Fibroblast of mammary gland (primary cell): ENCODE data around the gene CATSPER4.
A peak's percentile ranks its signal among the peaks of the same experiment; 100 is the strongest.

ENCODE experiments used
- DNase-seq: peaks from one replicate; pipeline ENCODE4 v3.0.0-alpha.2; 2010; ENCODE audit warnings: low read depth
- H3K4me3 ChIP-seq: 2 replicates; pipeline ENCODE4 v1.5.1; 2011; ENCODE audit warnings: low read depth, mild to moderate bottlenecking, low read length, moderate library complexity; ENCODE audit not compliant: control insufficient read depth
- TF ChIP-seq, protein P1 (sequence below): conservative IDR thresholded peaks from 2 replicates; pipeline ENCODE4 v1.5.1; 2011; ENCODE audit warnings: low read depth, low read length, inconsistent platforms; ENCODE audit not compliant: control insufficient read depth, insufficient read depth

CATSPER4 gene

GRCh38 chr1:26164861-26165842, 25.2 kb upstream of the CATSPER4 start:
- H3K4me3 ChIP-seq, result no peak overlapping the region
- no peak for DNase-seq
- TF ChIP-seq, protein P1, sequence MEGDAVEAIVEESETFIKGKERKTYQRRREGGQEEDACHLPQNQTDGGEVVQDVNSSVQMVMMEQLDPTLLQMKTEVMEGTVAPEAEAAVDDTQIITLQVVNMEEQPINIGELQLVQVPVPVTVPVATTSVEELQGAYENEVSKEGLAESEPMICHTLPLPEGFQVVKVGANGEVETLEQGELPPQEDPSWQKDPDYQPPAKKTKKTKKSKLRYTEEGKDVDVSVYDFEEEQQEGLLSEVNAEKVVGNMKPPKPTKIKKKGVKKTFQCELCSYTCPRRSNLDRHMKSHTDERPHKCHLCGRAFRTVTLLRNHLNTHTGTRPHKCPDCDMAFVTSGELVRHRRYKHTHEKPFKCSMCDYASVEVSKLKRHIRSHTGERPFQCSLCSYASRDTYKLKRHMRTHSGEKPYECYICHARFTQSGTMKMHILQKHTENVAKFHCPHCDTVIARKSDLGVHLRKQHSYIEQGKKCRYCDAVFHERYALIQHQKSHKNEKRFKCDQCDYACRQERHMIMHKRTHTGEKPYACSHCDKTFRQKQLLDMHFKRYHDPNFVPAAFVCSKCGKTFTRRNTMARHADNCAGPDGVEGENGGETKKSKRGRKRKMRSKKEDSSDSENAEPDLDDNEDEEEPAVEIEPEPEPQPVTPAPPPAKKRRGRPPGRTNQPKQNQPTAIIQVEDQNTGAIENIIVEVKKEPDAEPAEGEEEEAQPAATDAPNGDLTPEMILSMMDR, result no peak

DNA sequence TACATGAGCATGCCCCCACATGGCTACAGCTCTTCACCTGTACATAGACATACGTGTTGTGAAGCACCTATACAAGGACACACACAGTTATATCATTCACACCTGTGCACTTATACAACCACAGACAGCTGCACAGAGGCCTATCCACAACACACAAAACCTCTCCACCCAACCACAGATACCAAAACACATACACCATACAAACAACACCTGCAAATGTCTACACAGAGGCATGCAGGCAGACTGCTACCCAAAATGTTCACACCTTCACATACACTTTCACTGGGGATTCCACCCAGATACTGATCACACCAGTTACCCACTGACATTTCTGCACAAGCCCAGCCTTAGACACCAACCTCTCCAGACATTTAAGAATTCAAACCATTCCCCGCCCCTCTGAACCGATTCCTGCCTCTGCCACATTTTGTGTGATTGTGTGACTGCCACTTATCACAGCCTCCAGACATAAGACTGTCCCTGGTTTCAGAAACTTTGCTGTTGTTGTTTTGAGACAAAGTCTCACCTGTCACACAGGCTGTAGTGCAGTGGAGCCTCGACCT, 23.6 kb upstream of the CATSPER4 start:
- no peak overlapping the region for H3K4me3 ChIP-seq
- no peak for DNase-seq
- TF ChIP-seq, protein P1, result no peak

GRCh38 chr1:26168410-26169197, 21.8 kb upstream of the CATSPER4 start, which contains the start of gene C1orf232:
TSS of gene C1orf232 (minus strand) at chr1:26168963. CDS start at chr1:26168499, 464 bp downstream.
- H3K4me3 ChIP-seq, result peak within 1 kb of the TSS; percentile 76
- DNase-seq, result peak; percentile 13
- TF ChIP-seq, protein P1, result no peak

DNA sequence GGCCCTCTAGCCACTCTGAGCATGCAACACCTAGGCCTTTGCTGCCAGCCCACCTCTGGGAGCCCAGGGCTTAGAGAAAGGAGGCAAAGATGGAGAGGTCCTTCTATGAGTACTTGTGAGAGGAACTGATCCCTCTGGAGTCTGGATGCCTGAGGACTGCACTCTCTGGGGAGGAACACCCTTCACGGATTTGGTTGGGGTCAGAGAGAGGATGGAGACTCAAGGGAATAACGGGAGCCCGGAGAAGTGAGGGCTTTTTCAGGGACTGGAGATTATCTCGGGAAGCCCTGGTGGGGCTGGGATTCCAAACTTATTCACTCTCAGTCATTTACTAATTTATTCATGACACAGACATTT, 21.2 kb upstream of the CATSPER4 start:
- H3K4me3 ChIP-seq, result peak overlapping the region; percentile 76
- no peak for DNase-seq
- TF ChIP-seq, protein P1, result no peak

DNA sequence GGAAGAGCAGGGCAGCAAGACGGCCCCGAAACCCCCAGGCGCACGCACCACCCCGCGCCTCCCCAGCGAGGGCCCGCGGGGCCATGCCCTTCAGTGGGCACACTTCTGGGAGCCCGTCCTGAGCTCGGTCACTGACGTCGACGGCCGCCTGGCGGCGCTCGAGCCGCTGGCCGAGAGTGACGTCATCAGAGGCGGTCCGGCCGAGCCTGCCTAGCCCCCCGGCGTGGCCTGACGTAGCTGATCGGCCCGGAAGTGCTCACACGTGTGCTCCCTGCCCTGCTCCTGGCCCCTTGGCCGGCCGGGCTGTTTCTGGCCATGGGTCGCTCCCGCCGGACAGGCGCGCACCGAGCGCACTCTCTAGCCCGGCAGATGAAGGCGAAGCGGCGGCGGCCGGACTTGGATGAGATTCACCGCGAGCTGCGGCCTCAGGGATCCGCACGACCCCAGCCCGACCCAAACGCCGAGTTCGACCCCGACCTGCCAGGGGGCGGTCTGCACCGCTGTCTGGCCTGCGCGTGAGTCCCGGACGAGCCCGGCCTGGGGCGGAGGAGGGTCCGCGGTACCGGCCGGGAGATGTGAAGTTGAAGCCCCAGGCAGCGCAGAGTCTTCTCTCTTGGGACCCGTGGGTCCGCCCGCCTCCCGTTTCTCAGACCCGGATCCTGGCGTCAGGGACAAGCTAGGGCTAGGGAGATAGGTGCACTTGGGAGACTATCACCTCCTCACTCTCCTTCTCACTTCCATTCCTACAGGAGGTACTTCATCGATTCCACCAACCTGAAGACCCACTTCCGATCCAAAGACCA, 20.5 kb upstream of the CATSPER4 start, which contains the start of gene ZNF593:
TSS of gene ZNF593 (plus strand) at position 240 of the 803 bp plus-strand sequence. CDS start at position 316, 76 bp downstream.
- H3K4me3 ChIP-seq, result peak within 1 kb of the TSS; percentile 76
- TF ChIP-seq, protein P1, result peak; percentile 56
- peak; percentile 88 for DNase-seq

DNA sequence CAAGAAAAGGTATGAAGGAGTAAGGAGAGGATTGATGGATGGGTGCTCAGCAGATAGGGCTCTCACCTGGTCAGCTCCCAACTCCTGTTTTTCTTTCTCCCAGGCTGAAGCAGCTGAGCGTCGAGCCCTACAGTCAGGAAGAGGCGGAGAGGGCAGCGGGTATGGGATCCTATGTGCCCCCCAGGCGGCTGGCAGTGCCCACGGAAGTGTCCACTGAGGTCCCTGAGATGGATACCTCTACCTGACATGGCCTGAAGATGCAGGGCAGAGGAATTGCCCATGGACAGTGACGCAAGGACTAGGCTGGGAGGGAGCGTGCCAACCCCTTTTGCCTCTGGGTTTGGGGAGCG, 20.0 kb upstream of the CATSPER4 start:
- TF ChIP-seq, protein P1, result no peak

More for the DNA sequence above, 20.0 kb upstream of the CATSPER4 start:
- DNase-seq, result no peak
- H3K4me3 ChIP-seq, result peak overlapping the region; percentile 76
